GM10847 (cell line): ENCODE data around the gene INTS13.

Source experiments
- POLR2A ChIP-seq: IDR thresholded peaks from 2 replicates; pipeline ENCODE4 v1.6.1; 2011; ENCODE audit not compliant: insufficient read length; ENCODE audit errors: extremely low read depth

The INTS13 gene

DNA sequence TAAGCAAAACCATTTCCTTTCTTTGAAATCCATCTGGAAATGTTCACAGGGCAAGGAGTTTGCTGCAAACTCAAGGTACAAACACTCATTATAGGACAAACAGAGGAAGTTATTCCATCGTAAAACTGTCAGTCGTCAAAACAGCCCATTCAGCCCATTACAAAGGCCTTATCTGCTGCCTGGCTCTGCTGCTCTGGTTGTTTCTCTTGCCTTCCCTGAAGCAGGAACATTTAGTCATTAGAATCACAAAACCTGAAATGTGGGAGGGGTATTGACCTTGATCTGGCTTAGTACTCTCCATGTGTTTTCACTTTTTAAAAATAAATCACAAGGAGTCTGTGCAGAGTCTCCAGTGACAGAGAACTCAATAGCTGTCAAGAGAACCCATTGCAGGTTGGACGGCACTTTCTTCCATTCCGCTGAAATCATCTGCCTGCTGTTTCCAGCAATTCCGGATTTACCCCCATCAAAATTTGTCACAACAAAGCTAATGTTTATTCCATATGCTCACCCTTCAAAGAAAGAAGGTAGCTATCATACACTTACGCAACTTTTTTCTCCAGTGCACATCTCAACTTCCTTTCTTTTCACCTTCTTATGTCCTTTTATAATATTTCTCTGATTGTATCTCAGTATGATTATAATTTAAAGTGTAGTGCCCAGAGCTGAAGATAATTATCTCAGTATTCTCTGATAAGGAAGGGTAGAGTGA lies 80.2 kb downstream of the INTS13 start:
- no peak for TF ChIP-seq POLR2A

DNA sequence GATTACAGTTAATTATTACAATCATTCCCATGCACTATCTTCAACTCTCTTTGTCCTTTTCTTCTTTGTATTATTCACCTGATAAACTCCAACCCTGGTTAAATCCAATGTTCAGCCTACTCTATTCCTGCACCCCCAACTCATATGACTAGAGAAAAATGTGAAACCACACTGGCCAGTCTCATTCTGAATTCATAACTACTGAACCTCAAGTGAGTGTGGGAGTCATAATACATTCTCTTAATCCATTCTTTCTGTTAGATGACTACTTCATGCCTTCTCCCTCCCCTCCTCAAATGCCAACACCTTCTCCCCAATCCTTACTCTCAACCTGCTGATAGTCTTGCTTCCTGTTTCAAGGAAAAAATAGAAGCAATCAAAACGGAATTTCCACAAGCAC lies 82.4 kb downstream of the INTS13 start:
- no peak for TF ChIP-seq POLR2A
